Measurements from ENCODE around the gene BCAP31. TPM values are rescaled to one million over a fixed set of nuclear protein-coding genes. Genes with fewer than 3 reads are reported as not detected.
"Not testable (repeated sequence)": the region's sequence is repeated elsewhere in the genome, so short reads cannot be mapped to it uniquely, and the experiment has no call there.

The BCAP31 gene
- total RNA-seq, 1 donor, result 111 TPM

- TF ChIP-seq CTCF (IDR thresholded peaks at IDR 0.05; ENCODE audit: insufficient read depth, low read length), result no peak
- no peak overlapping the region for H3K4me3 ChIP-seq (ENCODE audit: low read depth, low read length)
- no peak for DNase-seq (ENCODE audit: low read depth)
Measured at GRCh38 chrX:153697924-153698865, 26.0 kb downstream of the BCAP31 start.

GRCh38 chrX:153696986-153697722 lies 27.0 kb downstream of the BCAP31 start:
- H3K4me3 ChIP-seq (ENCODE audit: low read depth, low read length); DNase-seq (ENCODE audit: low read depth): not testable (repeated sequence)

- not testable (repeated sequence) for DNase-seq (ENCODE audit: low read depth)
Measured at GRCh38 chrX:153696538-153696937, 27.6 kb downstream of the BCAP31 start.

GRCh38 chrX:153696100-153696499 lies 28.1 kb downstream of the BCAP31 start:
- no peak for DNase-seq (ENCODE audit: low read depth)
- TF ChIP-seq CTCF (IDR thresholded peaks at IDR 0.05; ENCODE audit: insufficient read depth, low read length), result no peak
- H3K4me3 ChIP-seq (ENCODE audit: low read depth, low read length), result no peak overlapping the region

More at GRCh38 chrX:153696538-153696937, 27.6 kb downstream of the BCAP31 start:
- H3K4me3 ChIP-seq (ENCODE audit: low read depth, low read length), result not testable (repeated sequence)

GRCh38 chrX:153694687-153695270 lies 29.4 kb downstream of the BCAP31 start:
- H3K4me3 ChIP-seq (ENCODE audit: low read depth, low read length), result no peak overlapping the region
- TF ChIP-seq CTCF (IDR thresholded peaks at IDR 0.05; ENCODE audit: insufficient read depth, low read length), result no peak
- DNase-seq (ENCODE audit: low read depth), result no peak

GRCh38 chrX:153694256-153694655 lies 29.9 kb downstream of the BCAP31 start:
- not testable (repeated sequence) for DNase-seq (ENCODE audit: low read depth); H3K4me3 ChIP-seq (ENCODE audit: low read depth, low read length)

- no peak overlapping the region for H3K4me3 ChIP-seq (ENCODE audit: low read depth, low read length)
- no peak for TF ChIP-seq CTCF (IDR thresholded peaks at IDR 0.05; ENCODE audit: insufficient read depth, low read length)
- DNase-seq (ENCODE audit: low read depth), result no peak
Measured at GRCh38 chrX:153693216-153694086, 30.7 kb downstream of the BCAP31 start.
